Breast epithelium (tissue), 4 donors: Measurements from ENCODE around the gene CDC26. TPM values are rescaled to one million over a fixed set of nuclear protein-coding genes. Genes with fewer than 3 reads are reported as not detected.
A peak's percentile ranks its signal among the peaks of the same experiment; 100 is the strongest.

Experiments
- DNase-seq, 2 donors: peaks; one replicate each; pipeline ENCODE4 v3.0.0-alpha.2; 2019; ENCODE audit warnings: low spot score in 2 of 2
- H3K27ac ChIP-seq, 2 donors: fragments of 200-600 bp; sonication (generic) in 1 of 2; one replicate each; pipeline ENCODE4 v1.5.1; 2016 to 2019; ENCODE audit warnings: mild to moderate bottlenecking in 1 of 2
- H3K27me3 ChIP-seq, 2 donors: fragments of 200-600 bp; sonication (generic) in 1 of 2; one replicate each; pipeline versions ENCODE4 v1.5.1 to v1.6.0; 2017 to 2019; ENCODE audit warnings: control low read depth in 1 of 2, mild to moderate bottlenecking in 1 of 2
- H3K36me3 ChIP-seq: fragments of 200-600 bp; one replicate; pipeline ENCODE4 v1.5.1; 2019
- H3K4me1 ChIP-seq, 2 donors: fragments of 200-600 bp; sonication (generic); one replicate each; pipeline ENCODE4 v1.5.1; 2016 to 2019; ENCODE audit warnings: control low read depth in 1 of 2
- H3K4me3 ChIP-seq, 3 donors: fragments of 200-600 bp; sonication (generic); 1 replicate in 2 of 3; 2 replicates in 1 of 3; pipeline ENCODE4 v1.5.1; 2016 to 2019; ENCODE audit warnings: mild to moderate bottlenecking in 3 of 3, moderate library complexity in 2 of 3
- H3K9me3 ChIP-seq, 2 donors: fragments of 200-600 bp; sonication (generic) in 1 of 2; one replicate each; pipeline ENCODE4 v1.5.1; 2016 to 2019; ENCODE audit warnings: control low read depth in 1 of 2
- CTCF ChIP-seq, 3 donors: fragments of 450-650 bp; IDR thresholded peaks; one replicate each; pipeline ENCODE4 v1.5.1; 2016 to 2017; ENCODE audit warnings: antibody characterized with exemption in 3 of 3, mild to moderate bottlenecking in 3 of 3, moderate library complexity in 3 of 3
- POLR2A ChIP-seq: fragments of 450-650 bp; IDR thresholded peaks from one replicate; pipeline ENCODE4 v1.6.1; 2016; ENCODE audit warnings: antibody characterized with exemption, mild to moderate bottlenecking, moderate library complexity
- POLR2AphosphoS5 ChIP-seq, 3 donors: sonication (generic); formaldehyde crosslinking; IDR thresholded peaks; one replicate each; pipeline ENCODE4 v1.6.1; 2017; ENCODE audit warnings: antibody characterized with exemption in 3 of 3
- intact Hi-C: fragments of 100-400 bp; cut with DNase I; formaldehyde crosslinking; loops from one replicate; pipeline ENCODE4 v1.15.1; 2023; ENCODE audit warnings: low total_unique reads
- total RNA-seq, 3 donors: library from RNA; depleted of rRNA; stranded (reverse); fragments of >200 nt; gene quantifications; one replicate each; pipeline ENCODE4 v1.1.0, GENCODE V29; 2016

The CDC26 gene
- total RNA-seq, 3 donors from 2014 or later = 32.0 to 46.2 (median 39.1) TPM

- H3K4me3 ChIP-seq = peak overlapping the region; percentile 78 to 91 (median 78)
- H3K36me3 ChIP-seq = no peaks in the 10 kb centered on the region
- DNase-seq = peak in 1 of 2 donors; percentile 55
- peak overlapping the region; percentile 96 for H3K27ac ChIP-seq
- TF ChIP-seq CTCF (IDR thresholded peaks at IDR 0.05) (peak; percentile 57 to 79 (median 73)), POLR2AphosphoS5 (IDR thresholded peaks at IDR 0.05) (no peak)
- no peaks in the 10 kb centered on the region for H3K27me3 ChIP-seq
- no peaks in the 10 kb centered on the region for H3K9me3 ChIP-seq
- H3K4me1 ChIP-seq = no peaks in the 10 kb centered on the region
- intact Hi-C loops = no loop called here
Observed at GRCh38 chr9:113274474-113275156, 757 bp downstream of the CDC26 start.

- Histone ChIP-seq H3K36me3 (no peaks in the 10 kb centered on the region), H3K4me1 (no peaks in the 10 kb centered on the region), H3K27ac (no peak overlapping the region), H3K27me3 (no peaks in the 10 kb centered on the region), H3K9me3 (no peaks in the 10 kb centered on the region), H3K4me3 (no peak overlapping the region)
- TF ChIP-seq POLR2AphosphoS5 (IDR thresholded peaks at IDR 0.05) (no peak), POLR2A (no peak), CTCF (IDR thresholded peaks at IDR 0.05) (no peak)
- DNase-seq = no peak
- intact Hi-C loops = no loop called here
Observed at GRCh38 chr9:113269871-113270270, 5.5 kb downstream of the CDC26 start.

DNA sequence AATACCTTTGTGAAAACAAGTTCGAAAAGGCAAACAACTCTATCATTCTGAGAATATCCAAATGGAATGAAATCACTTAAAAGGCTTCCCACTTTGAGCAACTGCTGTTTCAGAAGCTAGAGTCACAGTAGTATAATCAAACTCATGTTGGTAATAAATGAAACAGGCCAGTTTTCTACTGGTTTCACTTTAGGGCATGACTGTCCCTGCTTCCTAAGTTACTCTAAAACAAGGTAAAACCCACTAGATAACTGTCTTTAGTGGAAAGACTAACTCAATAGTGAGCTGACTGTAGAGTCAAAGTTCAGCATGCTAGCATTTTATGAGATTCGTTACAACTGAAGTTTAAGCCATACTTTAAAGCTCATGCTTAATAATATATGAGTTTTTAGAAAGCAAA lies 6.0 kb downstream of the CDC26 start:
- TF ChIP-seq CTCF (IDR thresholded peaks at IDR 0.05) = no peak
- TF ChIP-seq POLR2A = no peak
- no peak for TF ChIP-seq POLR2AphosphoS5 (IDR thresholded peaks at IDR 0.05)
- no peaks in the 10 kb centered on the region for H3K9me3 ChIP-seq
- no peak for DNase-seq
- no peaks in the 10 kb centered on the region for H3K36me3 ChIP-seq
- no peaks in the 10 kb centered on the region for H3K27me3 ChIP-seq
- no peak overlapping the region for H3K4me3 ChIP-seq
- intact Hi-C loops = no loop called here
- H3K4me1 ChIP-seq = no peaks in the 10 kb centered on the region
- no peak overlapping the region for H3K27ac ChIP-seq

DNA sequence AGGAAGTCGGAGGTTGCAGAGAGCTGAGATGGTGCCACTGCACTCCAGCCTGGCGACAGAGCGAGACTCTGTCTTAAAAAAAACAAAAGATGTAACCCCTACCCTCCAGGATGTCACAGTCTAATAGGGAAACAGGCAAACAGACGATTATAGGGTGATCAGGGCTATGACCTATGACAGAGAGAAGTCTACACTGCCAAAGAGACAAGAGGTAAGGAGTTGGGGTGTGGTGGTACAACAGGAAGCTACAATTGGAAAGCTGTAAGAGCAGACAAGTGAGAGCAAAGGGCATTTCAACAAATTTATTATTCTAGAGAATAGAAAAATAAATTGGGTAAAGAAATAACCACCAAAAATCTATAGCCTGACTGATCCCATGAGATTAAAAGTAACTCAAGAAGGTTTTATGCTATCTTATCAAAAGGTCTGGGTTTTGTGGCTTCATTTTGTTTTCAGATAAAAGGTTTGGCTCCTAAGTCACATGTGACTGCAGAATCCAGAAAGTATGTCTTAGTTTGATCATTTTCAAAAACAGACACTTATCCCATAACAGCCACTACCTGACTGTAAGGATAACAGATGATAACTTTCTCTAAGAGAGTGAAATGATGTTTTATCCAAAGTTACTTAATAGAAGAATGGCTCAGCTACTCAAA lies 7.3 kb downstream of the CDC26 start:
- no peaks in the 10 kb centered on the region for H3K27me3 ChIP-seq
- no peaks in the 10 kb centered on the region for H3K36me3 ChIP-seq
- H3K27ac ChIP-seq = no peak overlapping the region
- no peak for DNase-seq
- intact Hi-C loops = no loop called here
- no peak overlapping the region for H3K4me3 ChIP-seq
- H3K9me3 ChIP-seq = no peaks in the 10 kb centered on the region
- H3K4me1 ChIP-seq = no peaks in the 10 kb centered on the region
- TF ChIP-seq POLR2AphosphoS5 (IDR thresholded peaks at IDR 0.05) (no peak), CTCF (IDR thresholded peaks at IDR 0.05) (no peak), POLR2A (no peak)

DNA sequence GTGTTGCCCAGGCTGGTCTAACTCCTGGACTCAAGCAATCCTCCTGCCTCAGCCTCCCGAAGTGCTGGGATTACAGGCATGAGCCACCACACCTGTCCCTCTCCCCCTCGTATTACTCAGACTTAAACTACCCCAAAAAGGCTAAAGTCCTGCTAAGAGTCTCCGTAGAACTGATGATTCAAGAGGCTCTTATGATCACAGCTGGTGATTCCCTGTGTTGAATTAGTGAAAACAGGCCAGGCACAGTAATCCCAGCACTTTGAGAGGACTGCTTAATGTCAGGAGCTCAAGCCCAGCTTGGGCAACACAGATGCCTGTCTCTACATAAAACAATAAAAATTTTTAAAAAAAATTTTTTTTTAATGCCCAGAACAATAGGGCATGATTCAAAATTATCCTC lies 9.2 kb downstream of the CDC26 start:
- TF ChIP-seq POLR2AphosphoS5 (IDR thresholded peaks at IDR 0.05) (no peak), POLR2A (no peak), CTCF (IDR thresholded peaks at IDR 0.05) (no peak)
- Histone ChIP-seq H3K4me3 (no peak overlapping the region), H3K9me3 (no peaks in the 10 kb centered on the region), H3K4me1 (peaks cover 0 to 4% of the 10 kb centered on the region in 2 donors), H3K27me3 (no peaks in the 10 kb centered on the region), H3K27ac (no peak overlapping the region), H3K36me3 (no peaks in the 10 kb centered on the region)
- intact Hi-C loops = no loop called here
- no peak for DNase-seq
